Activated gamma-delta T cell treated with Interleukin-2 at 50 U/mL for 16 hours (primary cell): ENCODE measurements around the gene ERG.

Source experiments
- DNase-seq: peaks from one replicate; pipeline ENCODE4 v3.0.0-alpha.2; 2020

Gene ERG

GRCh38 chr21:38355992-38356781 is 142.1 kb downstream of the ERG start:
- peak; percentile 55 for DNase-seq

- no peak for DNase-seq
Observed at GRCh38 chr21:38355353-38355752, 142.9 kb downstream of the ERG start.

GRCh38 chr21:38354746-38355145 is 143.5 kb downstream of the ERG start:
- no peak for DNase-seq

- no peak for DNase-seq
Observed at GRCh38 chr21:38354231-38354630, 144.0 kb downstream of the ERG start.

- no peak for DNase-seq
Observed at GRCh38 chr21:38352536-38353219, 145.6 kb downstream of the ERG start.

- DNase-seq = no peak
Observed at GRCh38 chr21:38351961-38352521, 146.2 kb downstream of the ERG start.

- no peak for DNase-seq
Observed at GRCh38 chr21:38351176-38351959, 146.9 kb downstream of the ERG start.

GRCh38 chr21:38350684-38351083 is 147.6 kb downstream of the ERG start:
- DNase-seq = no peak

GRCh38 chr21:38349977-38350376 is 148.3 kb downstream of the ERG start:
- no peak for DNase-seq

GRCh38 chr21:38349111-38349746 is 149.0 kb downstream of the ERG start:
- DNase-seq = no peak

- no peak for DNase-seq
Observed at GRCh38 chr21:38346286-38346685, 152.0 kb downstream of the ERG start.

- no peak for DNase-seq
Observed at GRCh38 chr21:38343691-38344090, 154.6 kb downstream of the ERG start.

- DNase-seq = no peak
Observed at GRCh38 chr21:38342739-38343138, 155.5 kb downstream of the ERG start.

- no peak for DNase-seq
Observed at GRCh38 chr21:38341546-38342012, 156.7 kb downstream of the ERG start.

- DNase-seq = no peak
Observed at GRCh38 chr21:38340131-38340530, 158.1 kb downstream of the ERG start.

GRCh38 chr21:38337793-38338192 is 160.5 kb downstream of the ERG start:
- no peak for DNase-seq

- DNase-seq = no peak
Observed at GRCh38 chr21:38334866-38335265, 163.4 kb downstream of the ERG start.

GRCh38 chr21:38333301-38334272 is 164.7 kb downstream of the ERG start:
- DNase-seq = no peak

- no peak for DNase-seq
Observed at GRCh38 chr21:38330666-38331065, 167.6 kb downstream of the ERG start.
